HG03521 (cell line): ENCODE data around the gene WEE2.
"Not testable (repeated sequence)": the region's sequence is repeated elsewhere in the genome, so short reads cannot be mapped to it uniquely, and the experiment has no call there.

Experiments used
- ATAC-seq: cut with Tn5 transposase; IDR thresholded peaks from one replicate; pipeline ENCODE4 v1.9.1; 2021; ENCODE audit warnings: mild to moderate bottlenecking, moderate library complexity; ENCODE audit not compliant: unreplicated experiment

The WEE2 gene

DNA sequence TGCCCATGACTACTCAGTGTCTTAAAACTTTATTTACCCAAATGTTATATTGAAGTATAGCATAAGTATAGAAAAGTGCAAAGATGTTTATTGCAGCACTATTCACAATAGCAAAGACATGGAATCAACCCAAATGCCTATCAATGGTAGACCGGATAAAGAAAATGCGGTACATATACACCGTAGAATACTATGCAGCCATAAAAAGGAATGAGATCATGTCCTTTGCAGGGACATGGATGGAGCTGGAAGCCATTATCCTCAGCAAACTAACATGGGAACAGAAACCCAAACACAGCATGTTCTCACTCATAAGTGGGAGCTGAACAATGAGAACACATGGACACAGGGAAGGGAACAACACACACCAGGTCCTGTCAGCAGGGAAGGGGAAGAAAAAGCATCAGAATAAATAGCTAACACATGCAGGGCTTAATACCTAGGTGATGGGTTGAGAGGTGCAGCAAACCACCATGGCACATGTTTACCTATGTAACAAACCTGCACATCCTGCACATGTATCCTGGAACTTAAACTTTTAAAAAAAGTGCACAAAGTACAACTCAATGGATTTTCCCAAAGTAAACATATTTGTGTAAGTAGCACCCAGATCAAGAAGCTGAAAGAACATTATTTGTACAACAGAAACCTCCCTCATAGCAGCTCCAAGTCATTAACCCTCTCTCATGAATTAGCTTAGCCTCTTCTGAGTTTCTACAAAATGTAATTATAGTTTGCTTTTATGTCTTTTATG lies 18.9 kb upstream of the WEE2 start:
- ATAC-seq = not testable (repeated sequence)

DNA sequence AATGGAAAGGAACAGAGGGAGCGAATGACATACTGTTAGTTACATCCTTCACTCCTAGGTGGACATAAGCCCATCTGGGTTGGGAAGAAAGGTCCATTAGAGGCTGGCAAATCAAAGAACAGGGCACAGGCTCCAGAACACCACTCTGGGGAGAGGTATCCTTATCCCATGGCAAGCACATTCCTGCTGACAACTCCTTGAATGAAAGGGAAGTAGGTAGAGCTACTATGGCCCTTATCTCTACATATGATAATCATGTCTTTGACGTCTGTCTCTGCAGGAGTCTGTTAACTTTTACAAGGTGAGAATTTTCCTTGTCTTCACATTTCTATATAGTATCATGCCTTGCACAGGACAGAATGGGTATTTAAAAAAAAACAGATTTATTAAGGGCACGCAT lies 16.6 kb upstream of the WEE2 start:
- no peak for ATAC-seq

DNA sequence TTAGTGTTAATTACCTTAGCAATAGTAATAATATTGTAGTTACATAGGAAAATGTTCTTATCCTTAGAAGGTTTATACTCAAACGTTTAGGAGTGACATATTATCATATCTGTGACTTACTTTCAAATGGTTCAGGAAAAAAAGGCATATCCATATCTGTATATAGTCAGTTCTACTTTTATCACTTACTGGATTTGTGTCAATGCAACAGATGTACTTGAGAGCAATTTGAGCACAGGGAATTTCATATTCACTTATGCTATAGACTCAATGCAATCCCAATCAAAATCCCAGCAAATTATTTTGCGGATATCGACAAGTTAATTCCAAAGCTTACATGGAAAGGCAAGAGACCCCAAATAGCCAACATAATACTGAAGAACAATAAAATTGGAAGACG lies 16.2 kb upstream of the WEE2 start:
- ATAC-seq = no peak

DNA sequence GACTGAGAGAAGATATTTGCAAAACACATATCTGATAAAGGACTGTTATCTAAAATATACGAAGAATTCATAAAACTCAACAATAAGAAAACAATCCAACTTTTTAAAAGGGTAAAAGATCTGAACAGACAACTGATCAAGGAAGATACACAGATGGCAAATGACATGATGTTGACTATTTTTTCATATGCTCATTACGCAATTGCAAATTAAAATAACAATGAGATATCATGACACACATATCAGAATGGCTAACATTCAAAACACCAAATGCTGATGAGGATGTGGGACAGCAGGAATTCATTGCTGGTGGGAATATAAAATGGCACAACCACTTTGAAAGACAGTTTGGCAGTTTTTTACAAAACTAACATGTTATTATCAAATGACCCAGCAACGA lies 15.1 kb upstream of the WEE2 start:
- no peak for ATAC-seq

DNA sequence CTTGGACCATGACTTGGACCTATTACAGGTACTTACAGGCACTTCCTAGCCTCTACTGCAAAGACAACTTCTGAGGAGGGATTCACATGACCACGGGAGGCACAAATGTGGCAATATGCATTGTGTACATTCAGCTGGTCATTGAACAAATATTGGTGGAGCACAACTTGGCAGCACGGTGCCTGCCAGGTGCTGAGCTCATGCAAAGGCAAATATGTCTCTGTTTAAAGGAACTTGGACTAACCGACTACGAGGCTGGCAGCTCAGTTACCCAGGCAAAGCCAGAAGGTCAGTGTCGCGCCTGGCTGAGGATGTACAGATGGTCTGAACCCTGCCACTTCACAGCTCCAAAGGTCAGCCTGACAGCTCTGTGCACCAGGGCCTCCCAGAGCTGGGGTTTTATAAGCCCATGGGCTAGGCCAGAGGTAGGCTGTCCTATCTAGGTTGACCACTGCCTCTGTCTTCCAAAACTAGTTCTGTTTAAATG lies 12.3 kb upstream of the WEE2 start:
- ATAC-seq = no peak

DNA sequence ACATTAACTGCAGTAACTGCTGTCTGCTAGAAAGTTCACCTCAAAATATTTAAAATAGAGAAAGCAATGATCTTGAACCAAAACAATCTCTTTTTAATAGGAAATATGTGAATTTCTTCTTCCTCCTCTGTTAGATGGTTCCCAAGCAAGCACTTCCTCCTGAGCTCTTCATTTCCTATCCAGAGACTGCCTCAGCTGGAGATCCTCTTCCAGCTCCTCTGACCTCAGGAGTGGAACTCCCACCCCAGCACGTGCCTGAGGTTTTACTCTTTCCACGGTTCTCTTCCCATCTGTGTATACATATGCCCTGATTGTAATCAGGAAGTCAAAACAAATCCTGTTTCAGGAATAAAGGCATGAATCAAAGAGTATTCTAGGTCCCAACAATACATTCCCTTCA lies 11.8 kb upstream of the WEE2 start:
- ATAC-seq = no peak

DNA sequence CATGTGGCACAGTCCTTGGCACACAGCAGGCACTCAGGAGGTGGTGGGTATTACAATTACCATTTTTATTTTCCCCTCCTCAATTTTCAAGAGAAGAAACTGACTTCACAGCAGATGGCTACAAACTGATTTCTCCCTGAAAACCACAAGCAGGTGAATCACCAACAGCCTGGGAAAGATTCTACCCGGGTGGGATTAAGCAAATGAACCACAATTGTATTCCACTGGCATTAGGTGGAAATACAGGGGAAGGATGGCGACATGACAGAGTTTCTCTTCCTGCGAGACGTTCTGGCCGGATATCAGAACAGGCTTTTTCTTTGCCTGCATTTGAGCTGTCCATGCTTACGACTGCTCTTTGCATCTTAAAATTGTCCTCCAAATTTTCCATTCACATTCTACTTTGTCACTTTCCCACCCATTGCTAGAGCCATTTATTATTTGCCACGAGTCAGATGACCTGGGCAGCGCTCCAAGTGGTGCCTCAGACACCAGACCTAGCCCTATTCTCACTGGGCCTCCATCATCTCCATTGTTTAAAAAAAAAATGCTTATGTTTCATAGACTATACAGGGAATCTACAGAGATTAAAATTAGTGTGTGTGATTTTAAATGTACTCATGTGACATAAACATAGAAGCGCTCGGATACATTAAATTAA lies 10.8 kb upstream of the WEE2 start:
- no peak for ATAC-seq

DNA sequence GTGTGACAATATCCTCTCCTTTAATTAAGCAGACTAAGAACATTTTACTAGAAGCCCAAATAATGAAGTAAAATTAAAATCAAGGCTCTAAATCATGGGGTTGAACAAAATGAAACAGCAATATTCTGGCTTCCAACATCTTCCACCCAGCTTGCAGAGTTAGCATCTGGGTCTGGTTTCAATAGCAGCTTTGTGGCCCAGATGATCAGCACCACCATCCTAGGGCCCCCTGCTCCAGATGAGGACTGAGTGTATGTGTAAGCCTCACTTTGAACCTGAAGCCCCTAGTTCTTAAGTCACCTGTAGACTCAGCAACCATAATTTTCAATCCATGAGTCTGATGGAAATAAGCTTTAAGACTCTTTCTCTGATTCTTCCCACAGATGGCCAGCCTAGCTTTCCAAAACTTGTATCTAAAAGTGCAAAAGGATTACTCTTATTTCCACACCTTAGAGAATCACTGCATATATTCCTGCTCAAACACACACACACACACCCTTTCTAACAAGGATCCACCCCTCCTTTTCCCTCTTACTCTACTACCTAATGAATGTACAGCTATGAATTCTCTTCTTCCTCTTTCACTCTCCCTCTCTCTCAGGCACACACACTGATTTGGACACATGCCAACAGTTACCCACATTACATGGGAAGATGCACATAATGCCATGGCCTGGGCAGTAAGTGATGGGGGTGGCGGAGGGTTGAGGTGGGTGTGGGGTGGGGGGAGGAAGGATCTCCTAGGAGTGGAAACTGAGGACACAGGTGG lies 9.7 kb upstream of the WEE2 start:
- ATAC-seq = no peak

DNA sequence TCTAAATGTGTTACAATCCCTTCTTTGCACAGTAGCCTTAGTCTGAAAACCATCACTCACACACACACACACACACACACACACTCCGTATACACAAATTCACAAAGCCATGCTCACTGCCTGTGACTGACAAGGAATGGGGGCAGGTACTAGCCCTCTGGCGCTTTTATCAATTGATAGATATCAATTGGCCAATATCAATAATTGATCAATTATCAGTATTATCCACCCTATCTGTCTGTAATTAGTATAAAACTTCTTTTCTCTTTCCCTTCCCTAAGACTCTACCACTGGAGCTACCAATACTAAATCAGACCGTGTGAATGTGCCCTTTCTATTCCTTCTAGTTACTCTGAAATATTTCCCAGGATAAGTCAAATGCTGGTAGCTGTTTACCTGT lies 8.3 kb upstream of the WEE2 start:
- no peak for ATAC-seq

DNA sequence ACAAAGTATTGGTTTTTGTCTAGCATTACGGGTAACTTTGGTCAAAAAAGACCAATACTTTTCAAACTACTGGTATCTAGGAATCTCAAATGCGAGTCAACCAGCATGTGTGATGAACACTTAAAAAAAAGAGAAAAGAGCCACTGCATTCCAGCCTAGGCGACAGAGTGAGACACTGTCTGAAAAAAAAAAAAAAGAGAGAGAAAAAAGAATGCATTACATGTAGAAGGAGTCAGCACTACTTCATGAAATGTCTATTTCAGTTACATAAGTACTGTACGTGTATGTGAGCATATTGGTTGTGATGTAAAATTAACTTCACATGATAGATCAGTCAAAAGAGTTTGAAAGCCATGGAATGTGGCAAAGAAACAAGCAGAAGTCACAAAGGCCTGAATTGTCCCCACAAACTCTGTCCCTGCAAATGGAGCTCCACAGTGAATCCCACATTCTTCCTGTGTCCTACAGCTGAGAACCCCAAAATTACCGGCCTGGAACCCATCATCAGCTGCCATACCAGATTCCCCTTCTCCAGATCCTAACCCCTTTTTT lies 7.8 kb upstream of the WEE2 start:
- no peak for ATAC-seq

DNA sequence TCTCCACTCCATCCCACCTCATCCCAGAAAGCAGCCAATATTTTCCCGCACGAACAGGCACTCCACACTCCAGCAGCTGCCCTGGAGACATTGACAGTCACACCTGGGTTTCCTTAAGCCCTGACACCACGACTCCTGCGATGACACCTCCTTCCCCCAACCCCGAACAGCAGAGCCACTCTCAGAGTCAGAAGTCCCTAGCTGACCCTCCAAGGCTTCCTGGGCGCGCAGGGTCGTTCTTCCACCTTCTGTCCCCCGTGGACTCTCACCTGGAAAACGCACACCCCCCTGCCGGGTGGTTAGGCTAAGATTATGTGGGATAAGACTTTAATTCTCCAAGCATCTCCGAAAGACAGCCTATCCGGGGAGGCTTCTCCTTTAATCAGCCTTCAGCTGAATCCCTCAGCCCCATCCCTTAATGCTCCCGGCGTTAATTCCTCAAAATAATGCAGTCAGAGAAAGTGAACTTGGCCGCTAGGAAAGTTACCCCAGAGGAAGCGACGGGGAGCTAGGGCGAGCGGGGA lies 7.2 kb upstream of the WEE2 start:
- ATAC-seq = no peak

DNA sequence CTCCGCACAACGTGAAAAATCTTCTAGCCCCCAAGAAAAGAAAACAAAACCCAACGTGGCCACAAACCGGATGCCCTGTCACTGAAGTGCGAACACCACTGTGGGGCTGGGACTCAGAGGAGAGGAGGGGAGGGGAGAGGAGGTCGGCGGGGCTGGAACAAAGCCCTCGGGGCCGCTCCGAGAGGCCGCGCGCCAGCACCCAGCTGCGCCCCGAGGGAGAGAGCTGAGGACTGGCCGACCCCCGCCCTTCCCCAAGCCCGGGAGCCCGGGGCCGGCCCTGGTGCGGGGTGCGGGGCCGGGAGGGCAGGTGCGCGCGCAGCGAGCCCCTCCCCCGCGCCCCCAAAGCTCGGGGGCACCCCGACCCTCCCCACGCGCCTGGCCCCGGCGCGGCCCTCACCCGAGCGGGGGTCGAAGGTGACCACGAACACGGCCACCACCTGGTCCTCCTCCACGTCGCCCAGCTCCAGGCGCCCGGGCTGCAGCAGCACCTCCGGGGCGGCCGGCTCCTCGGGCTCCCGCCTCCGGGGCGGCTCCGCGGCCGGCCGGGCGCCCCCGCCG lies 6.6 kb upstream of the WEE2 start:
- peak; percentile 82 for ATAC-seq

DNA sequence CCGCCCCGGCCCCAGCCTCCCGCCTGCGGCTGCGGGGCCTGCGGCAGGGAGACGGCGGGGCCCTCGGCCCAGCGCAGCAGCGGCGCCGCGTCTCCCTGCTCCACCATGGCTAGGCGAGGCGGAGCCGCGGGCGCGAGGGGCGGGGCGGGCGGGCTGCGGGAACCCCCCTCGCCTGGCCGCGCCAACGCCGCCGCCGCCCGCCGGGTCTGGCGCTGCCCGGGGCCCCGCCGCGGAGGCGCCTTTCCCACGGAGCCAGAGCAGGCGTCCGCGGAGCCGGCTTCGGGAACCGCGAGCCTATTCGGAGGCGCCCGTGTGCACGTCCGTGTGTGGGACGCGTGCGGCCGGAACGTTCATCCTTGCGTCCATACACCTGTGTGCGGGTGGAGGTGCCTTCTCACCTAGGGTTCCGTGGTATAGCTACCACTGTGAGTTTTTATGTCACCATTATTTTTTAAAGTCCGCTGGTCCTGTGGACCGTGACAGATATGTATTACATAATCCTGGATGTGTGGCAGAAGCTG lies 6.0 kb upstream of the WEE2 start, which contains the start of gene DENND11:
DENND11 (minus strand) TSS at position 120 of the 521 bp plus-strand sequence; CDS start at position 107, 13 bp downstream.
- peak; percentile 58 for ATAC-seq

DNA sequence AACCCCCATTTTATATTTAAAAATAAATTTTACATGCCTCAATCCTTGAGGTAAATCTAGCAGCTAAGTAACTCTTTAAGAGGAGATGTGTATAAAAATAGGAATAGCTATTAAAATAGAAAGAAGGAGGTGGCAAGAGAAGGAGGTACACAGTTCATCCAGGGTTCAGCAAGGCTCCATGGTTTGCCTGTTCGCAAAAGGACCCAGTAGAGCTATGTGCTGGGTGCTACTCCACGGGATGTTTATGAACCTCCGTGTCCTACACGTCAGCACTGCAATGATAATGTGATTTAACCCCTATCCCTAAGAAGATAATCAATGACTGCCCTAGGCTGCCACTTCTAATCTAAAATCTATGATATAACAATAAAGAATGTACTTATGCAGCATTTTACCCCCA lies 5.3 kb upstream of the WEE2 start:
- no peak for ATAC-seq

DNA sequence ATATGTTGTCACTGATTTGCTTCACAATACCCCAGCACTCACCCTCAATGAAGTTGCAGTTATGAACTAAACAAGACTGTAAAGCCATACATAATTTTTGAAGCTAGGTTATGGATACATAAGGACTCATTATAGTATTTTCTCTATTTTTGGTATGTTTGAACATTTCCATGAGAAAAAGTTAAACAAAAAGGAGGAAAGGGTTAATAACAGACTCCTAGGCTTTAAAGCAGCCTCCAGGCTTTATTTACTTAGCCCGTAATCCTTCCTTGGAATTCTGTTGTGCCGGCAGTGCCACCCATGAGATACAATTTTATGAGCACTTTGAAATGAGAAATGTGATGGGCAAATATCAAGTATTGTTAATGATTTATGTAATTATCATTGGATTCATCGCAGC lies 4.0 kb upstream of the WEE2 start:
- no peak for ATAC-seq

DNA sequence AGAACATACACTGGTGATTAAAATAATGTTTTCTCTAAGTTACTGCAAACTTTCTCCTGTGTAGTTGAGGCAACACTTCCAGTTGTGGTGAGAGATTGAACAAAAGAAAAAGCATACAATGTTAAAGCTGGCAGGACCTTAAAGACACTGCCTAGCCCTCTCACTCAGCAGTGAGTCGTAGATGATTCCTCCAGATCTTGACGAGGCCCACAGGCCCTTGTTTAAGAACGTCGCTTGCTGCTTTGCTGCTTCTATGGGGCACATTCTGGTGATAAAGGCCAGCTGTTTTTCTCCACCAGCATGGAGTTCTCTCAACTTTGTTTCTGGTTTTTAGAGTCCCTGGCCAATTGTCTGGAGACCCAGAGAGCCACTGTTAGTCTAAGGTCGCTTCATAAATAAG lies 3.4 kb upstream of the WEE2 start:
- ATAC-seq = no peak

DNA sequence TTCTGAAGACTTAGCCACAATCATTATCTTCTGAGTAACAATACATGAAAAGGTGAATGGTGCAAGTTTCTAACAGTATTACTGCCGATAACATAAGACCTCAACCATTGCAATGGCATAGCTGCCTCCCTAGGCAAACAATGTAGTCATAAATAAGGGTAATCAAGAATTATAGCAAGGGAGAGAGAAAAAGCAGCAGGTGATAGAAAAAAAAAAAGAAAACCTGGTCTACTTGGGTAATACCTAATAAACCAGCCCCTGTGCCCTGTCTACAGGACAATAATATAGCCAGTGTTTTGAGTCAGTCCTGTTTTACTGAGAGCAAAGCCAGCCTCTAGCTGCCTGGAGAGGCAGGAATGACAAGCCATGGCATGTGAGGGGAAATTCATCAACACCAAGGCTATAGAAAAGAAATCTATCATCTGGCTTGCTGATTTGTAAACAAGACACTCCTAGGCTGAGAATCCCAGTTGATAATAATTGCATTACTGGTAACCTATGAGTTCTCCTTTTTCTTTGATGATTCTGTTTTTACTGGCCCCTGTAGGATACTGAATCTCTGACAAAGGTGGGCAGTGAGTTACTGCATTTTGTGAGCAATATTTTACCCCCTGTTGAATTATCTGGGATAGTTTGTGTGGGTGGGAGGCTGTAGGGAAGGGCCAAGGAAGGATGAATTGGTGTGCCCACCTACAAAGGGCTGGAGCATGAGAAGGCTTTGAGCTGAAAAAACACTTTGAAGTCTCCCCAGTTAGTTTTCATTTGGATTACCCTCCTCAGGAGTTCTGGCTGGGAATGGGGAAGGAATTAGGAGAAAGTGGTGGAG lies 1.7 kb upstream of the WEE2 start:
- ATAC-seq = no peak

DNA sequence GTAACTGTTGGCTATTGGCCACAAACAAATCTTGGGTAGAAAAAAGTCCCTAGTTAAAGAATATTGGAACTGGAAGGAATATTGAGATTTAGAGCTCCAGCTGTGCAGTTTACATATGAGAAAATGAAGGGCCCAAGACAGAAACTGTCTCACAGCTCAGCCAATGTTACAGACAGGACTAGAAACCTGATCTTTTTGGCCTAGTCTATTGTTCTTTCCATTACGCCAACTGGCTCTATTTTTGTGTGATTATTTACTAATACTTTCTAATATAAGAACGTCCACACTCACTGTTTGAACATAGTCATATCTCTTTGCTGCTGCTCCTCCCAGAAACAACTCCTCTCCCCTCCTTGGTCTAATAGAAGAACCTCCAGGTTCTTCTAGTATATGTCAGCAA lies 1.2 kb downstream of the WEE2 start:
- ATAC-seq = no peak

DNA sequence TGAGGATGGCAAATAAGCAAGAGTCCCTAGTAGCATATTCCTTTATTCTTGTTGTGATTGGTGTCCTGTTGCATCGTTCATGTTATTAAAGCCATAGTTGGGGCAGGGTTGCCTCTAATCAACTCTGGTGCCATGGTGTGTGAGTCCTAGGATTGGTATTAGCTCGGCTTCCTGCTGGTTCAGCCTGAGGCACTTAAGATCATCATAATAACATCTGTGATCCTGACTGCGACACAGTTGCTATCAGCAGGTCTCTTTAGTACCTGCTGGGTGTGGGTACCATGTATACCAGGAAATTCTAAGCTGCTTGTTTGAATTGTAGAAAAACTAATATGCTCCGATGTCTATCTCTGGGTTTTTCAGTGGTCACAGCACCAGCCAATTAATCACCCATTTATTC lies 1.6 kb downstream of the WEE2 start:
- ATAC-seq = no peak

DNA sequence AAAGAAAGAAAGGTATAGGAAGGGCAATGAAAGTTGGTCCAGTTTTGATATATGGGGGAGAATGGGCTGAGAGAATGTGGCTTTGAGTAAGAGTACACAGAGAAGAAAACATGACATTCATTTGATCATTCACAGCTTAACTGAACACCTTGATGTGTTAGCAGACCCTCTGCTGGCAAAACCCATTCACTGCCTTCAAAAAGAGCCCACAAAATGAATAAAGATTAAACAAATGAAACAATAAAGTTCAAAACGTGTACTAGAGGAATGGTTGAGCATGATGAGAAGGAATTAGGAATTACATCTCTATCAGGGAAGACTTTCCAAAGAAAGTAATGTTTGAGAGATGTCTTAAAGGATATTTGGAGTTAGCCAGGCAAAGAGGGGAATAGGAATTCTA lies 2.1 kb downstream of the WEE2 start:
- ATAC-seq = no peak
